GM08714 (cell line): ENCODE data around the gene WNT16.

ENCODE experiments used
- H3K4me3 ChIP-seq: fragments of 200-500 bp; sonication (Bioruptor generic); 2 replicates; pipeline ENCODE4 v1.5.1; 2014; ENCODE audit warnings: mild to moderate bottlenecking, low read length, inconsistent platforms
- ZNF274 ChIP-seq: IDR thresholded peaks from 2 replicates; pipeline ENCODE4 v1.6.1; 2012; ENCODE audit warnings: mild to moderate bottlenecking, low read depth, low read length

The WNT16 gene

DNA sequence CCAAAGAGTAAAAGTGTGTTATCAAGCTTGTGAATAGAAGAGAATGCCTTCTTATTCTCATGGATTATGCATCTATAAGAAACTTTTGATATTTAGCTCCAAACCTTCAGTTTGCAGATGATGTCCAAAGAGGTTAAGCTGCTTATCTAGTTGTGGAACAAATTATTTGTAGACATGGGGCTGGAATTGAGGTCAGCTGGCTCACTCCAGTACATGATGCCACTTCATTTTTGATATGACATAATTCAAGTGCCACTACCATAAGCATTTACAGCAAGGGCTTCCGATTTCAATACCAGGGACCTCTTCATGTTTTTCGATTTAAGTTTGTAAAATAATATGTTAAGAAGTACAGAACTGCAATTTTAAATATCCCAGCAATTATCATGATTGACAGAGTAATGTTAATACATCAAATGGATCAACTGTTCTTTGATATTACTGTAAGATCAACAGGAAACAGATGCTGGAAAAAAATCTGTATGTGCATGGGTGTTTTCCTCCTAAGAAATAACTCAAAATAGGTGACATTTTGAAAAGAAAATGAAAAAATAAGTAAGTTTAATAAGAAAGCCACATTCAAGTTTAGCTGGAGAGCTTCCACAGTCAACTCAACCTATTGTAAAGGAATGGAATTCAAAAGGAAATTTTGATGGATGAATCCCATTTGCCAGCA is 54.6 kb downstream of the WNT16 start:
- TF ChIP-seq ZNF274, result no peak
- no peak overlapping the region for H3K4me3 ChIP-seq

DNA sequence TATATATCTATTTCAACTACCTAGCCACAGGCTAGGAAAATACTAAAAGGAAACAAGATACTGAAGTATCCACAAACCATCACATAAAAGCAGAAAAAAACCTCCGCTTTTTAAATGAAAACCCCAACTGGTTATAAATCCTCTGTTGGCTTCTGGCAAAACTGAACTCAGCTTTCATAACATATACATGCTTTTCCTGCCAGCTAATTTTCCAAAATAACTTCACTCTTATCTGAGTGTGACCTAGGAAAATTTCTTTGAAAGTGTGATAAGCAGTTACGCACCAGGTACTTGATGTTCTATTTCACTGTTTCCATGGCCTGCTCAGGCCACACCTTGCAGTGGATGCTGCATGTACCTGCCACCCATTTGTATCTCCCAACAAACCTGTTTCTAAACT is 55.5 kb downstream of the WNT16 start:
- peak overlapping the region; percentile 26 for H3K4me3 ChIP-seq
- TF ChIP-seq ZNF274, result no peak

- no peak for TF ChIP-seq ZNF274
- H3K4me3 ChIP-seq, result peak overlapping the region; percentile 34
These were observed 56.4 kb downstream of the WNT16 start for GRCh38 chr7:121385056-121385799.

- no peak overlapping the region for H3K4me3 ChIP-seq
- no peak for TF ChIP-seq ZNF274
These were observed 57.0 kb downstream of the WNT16 start for GRCh38 chr7:121385800-121386179.

DNA sequence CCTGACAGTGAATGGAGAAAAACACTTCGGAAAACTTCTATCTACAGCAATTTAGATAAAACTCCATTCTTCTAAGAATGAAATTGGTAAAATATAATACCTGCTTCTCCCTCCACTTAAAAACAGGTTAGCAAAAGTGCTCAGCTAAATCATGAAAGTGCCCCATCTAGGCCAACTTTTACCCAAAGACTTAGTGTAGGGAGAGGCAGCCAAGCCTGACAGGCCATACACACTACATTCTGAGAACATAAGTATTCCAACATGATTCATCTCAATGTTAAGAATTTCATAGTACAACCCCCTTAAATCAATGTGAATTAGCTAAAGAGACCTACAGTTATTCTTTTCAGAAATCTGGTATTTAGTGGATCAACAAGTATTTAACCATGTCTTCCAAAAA is 60.1 kb downstream of the WNT16 start:
- no peak overlapping the region for H3K4me3 ChIP-seq
- TF ChIP-seq ZNF274, result no peak

GRCh38 chr7:121390109-121390508 is 61.3 kb downstream of the WNT16 start:
- H3K4me3 ChIP-seq, result no peak overlapping the region
- no peak for TF ChIP-seq ZNF274

DNA sequence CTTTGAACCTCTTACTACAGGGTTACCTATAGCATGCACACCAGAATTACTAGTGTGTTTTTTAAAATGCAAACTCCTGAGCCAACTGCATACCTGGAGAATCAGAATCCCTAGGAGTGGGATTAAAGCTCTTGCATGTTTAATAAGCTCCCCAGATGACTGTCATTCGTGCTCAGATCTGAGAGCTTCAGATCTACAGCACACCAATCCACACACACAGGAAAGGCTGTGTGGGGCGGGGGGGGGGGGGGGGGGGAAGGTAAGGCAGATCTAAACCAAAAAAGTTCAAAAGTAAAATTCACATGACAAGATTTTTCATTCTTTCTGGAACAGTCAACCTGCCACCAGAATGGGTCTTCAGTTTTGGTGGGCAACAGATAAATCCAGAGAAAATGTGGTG is 61.8 kb downstream of the WNT16 start:
- TF ChIP-seq ZNF274, result no peak
- H3K4me3 ChIP-seq, result no peak overlapping the region; the same call in 1 of the 2 replicates
